Measurements from ENCODE around the gene CCDC201.
"Not testable (repeated sequence)": the region's sequence is repeated elsewhere in the genome, so short reads cannot be mapped to it uniquely, and the experiment has no call there.

CCDC201 gene

DNA sequence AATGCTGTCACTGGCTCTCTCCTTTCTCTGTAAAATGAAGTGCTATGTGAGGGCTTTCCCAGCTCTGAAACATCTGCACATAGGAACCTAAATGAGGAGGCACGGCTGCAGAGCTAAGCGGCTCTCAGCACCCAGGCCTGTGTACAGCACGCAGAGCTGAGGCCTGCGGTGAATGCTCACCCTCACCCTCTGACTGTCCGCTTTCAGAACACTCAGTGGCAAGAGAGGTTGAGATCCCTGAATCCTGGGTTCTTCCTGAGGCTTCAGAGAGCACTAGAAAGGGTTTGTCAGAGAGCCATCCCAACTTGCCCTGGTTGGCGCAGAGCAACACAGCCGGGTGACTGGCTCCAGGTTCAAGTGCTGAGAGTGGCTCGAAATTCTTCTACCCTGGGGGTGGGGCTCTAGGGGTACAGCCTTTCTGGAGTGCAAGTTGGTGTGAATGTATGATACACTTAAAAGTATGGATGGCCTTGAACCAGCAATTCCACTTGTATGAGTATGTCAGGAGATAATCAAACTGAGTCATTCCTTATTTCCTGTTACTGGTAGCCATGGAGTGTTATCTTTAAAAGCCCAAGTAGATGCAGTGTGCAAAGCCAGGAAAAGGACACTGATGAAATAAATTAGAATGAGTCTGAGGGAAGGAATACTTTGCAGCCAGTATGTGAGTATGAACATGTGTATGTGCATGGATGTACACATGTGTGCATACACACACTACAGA is 1.7 kb upstream of the CCDC201 start:
- DNase-seq (ENCODE audit: low spot score): no peak

DNA sequence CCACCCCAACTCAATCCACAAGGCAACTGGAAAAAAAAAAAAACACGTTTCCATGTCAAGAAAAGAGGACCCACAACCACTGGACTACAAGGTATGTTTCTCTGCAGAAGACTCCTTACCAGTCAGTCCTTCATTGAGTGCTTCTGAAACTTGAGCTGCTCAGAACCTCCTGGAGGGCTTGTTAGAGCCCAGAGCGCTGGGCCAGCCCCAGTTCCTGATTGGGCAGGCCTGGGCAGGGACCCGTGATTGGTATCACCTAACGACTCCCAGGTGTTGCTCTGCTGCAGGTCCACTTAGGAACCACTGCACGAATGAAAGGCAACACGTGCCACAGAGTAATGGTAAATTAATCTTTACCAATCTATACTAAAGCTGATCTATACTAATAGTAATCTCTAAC is 473 bp upstream of the CCDC201 start:
- no peak for DNase-seq (ENCODE audit: low spot score)

DNA sequence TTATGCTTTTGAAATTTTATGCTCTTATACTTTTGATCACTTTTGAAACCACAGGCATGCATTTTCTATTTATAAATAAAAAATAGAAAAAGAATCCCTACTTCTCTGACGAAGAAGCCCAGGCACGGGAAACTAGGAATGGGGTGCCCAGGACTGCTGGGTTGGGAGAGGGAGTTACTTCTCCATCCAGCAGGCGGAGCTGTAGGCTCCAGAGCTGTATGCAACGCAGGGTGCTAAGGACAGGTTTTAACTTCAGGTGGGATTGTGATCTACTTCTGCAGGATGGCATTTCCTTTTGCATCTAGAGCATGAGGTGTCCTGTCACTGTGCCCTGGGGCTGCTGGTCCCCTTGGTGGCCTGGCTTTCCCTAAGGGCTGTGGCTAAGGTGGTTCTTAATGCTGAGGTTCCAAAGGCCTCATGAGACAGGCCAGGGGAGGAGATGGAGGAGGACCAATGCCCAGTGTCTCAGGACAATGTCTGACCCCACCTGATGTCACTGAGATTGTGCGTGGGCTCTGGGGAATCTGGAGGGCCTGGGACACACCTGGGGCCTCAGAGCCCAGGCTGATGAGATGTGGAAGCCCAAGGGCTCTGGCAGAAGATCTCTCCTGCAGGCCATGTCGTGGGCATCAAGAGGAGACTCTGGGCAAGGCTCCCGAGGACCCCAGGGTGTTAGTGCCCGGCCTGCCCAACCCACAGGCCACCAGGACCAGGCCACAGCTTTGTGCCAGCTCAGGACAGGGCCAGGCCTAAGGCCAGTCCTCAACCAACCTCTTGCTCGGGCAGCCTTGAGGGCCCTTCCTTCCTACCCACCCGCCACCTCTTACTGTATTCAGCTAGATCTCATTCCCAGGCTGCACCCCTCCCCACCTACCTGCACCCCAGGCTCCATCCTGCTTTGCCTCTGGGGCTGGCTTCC is 507 bp downstream of the CCDC201 start:
- no peak for DNase-seq (ENCODE audit: low spot score)

DNA sequence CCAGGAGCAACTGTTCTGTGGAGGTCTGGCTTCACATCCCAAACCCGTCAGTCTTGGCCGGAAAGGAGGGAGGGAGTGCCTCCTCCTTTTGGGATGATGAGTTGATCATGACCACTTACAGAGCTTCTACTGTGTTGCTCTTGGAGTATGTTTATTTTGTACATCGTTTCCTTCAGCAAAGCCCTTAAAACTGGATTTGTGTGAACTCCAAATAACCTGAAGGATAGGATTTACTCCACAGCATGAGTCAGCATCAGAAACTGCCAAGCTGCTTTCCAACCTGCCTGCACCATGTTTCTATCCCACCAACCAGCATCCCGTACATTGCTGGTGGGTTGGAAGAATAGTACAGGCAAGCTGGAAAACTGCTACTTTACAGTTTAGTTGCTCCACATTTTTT is 3.5 kb downstream of the CCDC201 start:
- DNase-seq (ENCODE audit: low spot score): no peak

GRCh38 chr7:45867471-45867870 is 5.4 kb downstream of the CCDC201 start:
- DNase-seq (ENCODE audit: low spot score): no peak

DNA sequence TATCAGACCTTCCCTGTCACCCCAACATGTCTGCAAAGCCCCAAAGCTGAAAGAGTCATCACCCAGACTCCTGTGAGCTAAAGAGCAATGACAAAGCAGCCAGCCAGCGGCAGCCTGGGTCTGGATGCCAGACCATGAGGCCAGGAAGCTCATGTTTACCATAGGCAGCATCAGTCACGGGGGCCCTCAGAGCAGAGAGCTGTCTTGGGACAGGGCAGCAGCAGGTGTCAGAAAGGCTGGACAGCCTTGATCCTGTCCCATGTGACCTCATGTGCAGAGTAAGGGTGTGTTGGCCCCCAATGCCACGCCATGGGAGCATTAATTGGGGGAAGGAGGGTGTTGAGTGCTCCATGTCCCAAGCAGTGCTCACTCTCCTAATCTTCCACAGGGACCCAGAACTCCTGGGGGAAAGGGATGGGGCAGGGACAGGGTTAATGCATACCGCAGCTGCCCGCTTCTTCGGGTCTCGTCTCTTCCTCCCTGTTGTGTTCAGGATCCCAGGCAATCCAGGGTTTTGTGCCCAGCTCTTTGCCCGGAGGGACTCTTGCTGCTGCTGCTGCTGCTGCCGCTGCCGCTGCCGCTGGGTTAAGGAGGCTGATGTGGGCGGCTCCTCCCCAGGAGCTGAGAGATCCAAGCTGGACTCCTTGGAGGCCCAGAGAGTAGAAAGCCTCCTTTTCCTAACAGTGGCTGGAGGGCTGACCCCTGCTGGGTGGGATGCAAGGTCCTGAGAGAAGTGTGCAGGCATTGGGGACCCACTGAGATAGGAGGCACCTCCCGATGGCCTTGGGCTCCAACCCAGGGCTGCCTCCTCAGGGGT is 7.1 kb downstream of the CCDC201 start:
- no peak for DNase-seq (ENCODE audit: low spot score)

- DNase-seq (ENCODE audit: low spot score): no peak
Observed at GRCh38 chr7:45863715-45864114, 9.2 kb downstream of the CCDC201 start.

GRCh38 chr7:45856888-45857287 is 16.0 kb downstream of the CCDC201 start:
- not testable (repeated sequence) for DNase-seq (ENCODE audit: low spot score)

DNA sequence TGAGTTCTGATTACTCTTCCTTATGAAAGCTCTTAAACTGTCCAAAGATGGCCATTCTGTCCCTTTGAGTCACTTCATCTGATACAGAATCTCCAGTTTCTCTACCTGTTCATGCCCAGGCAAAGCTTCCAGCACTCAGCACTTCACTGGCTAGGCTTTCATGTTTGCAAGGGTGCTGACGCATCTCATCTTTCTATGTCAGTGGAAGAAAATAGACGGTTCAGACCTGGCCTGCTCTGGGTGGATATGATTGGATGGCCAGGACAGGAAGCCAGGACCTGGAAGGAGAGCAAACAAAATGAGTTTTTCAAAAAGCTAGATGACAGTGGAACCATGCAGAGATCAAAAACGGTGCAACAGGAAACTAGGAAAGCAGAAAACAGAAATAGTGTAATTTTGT is 17.2 kb downstream of the CCDC201 start:
- DNase-seq (ENCODE audit: low spot score): not testable (repeated sequence)

DNA sequence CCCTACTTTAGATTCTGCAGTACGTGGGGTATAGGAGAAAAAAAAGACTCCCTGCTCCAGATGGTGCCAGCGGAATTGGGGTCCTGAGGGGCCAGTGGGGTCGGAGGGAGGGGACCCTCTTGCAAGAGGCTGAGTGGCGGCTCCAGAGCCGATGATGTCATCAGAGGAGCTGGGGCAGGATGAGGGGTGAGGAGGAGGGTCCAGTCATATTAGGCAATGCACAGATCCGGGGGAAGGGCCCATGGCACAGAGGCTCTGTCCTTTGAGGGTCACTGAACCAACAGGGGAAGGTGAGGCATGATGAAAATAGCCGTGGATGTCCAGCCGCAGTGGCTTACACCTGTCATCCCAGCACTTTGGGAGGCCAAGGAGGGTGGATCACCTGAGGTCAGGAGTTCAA is 19.4 kb downstream of the CCDC201 start:
- DNase-seq (ENCODE audit: low spot score): not testable (repeated sequence)

DNA sequence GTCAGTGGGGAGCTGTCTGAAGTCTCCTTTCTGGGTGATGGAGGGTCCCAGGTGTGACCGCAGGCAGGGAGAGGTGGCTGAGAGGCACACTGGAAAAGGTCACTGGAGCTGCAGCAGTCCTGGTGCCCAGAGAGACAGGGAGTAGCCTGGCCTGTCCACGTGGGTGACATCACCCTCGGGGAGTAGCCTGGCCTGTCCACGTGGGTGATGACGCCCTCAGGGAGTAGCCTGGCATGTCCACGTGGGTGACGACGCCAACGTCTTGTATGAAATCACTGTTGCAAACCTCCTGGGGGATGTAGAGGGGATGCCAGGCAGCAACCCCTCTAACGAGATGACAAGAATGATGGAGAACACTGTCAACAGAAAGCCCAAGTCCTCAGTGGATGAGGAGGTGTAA is 19.9 kb downstream of the CCDC201 start:
- not testable (repeated sequence) for DNase-seq (ENCODE audit: low spot score)

GRCh38 chr7:45848734-45849133 is 24.1 kb downstream of the CCDC201 start:
- not testable (repeated sequence) for DNase-seq (ENCODE audit: low spot score)

- not testable (repeated sequence) for DNase-seq (ENCODE audit: low spot score)
Observed at GRCh38 chr7:45846536-45846935, 26.3 kb downstream of the CCDC201 start.

GRCh38 chr7:45841926-45842717 is 30.8 kb downstream of the CCDC201 start:
- DNase-seq (ENCODE audit: low spot score): not testable (repeated sequence)

GRCh38 chr7:45838852-45839251 is 34.0 kb downstream of the CCDC201 start:
- not testable (repeated sequence) for DNase-seq (ENCODE audit: low spot score)

DNA sequence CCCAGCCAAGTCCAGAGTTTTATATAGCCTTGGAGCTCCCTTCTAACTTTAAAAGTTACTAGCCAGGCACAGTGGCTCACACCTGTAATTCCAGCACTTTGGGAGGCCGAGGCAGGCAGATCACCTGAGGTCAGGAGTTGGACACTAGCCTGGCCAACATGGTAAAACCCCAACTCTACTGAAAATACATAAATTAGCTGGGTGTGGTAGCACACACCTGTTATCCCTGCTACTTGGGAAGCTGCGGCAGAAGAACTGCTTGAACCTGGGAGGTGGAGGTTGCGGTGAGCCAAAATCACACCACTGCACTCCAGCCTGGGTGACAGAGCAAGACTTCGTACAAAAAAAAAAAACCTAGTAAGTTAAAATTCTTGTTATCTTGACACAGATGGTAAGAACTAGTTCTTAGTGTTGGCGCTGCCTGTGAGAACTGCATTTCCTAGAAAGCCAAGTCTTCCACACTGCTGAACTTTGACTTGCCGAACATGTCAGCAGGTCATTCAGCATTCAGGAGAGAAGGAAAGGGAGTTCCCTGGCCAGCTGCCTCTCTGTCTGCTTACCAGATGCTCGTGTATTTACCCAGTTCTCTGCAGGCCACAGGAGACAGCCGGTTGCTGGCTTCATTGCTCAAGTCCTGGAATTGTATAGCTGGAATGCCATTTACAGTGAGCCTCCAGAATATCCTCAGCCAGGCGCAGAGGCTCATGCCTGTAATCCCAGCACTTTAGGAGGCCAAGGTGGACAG is 40.3 kb downstream of the CCDC201 start:
- DNase-seq (ENCODE audit: low spot score): not testable (repeated sequence)

DNA sequence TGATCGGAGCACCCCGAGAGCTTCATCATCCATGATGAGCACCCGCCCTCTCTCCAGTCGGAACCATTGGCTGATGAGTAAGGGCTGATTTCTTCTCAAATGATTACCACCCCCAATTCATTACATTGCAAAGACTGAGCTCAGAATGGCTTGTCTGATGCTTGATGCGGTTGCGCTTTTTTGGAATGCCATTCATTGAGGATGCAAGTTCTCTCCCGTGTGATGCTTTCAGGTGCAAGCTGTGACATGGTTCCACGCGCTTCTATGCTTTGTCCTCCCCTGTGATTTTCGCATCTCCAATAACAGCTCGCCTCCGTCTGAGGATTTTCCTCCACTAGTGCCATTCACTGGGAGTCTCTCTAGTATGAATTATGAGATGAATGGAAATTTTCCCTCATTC is 43.0 kb downstream of the CCDC201 start:
- not testable (repeated sequence) for DNase-seq (ENCODE audit: low spot score)

- not testable (repeated sequence) for DNase-seq (ENCODE audit: low spot score)
Observed at GRCh38 chr7:45827731-45828130, 45.2 kb downstream of the CCDC201 start.

- DNase-seq (ENCODE audit: low spot score): not testable (repeated sequence)
Observed at GRCh38 chr7:45826550-45826949, 46.3 kb downstream of the CCDC201 start.

DNA sequence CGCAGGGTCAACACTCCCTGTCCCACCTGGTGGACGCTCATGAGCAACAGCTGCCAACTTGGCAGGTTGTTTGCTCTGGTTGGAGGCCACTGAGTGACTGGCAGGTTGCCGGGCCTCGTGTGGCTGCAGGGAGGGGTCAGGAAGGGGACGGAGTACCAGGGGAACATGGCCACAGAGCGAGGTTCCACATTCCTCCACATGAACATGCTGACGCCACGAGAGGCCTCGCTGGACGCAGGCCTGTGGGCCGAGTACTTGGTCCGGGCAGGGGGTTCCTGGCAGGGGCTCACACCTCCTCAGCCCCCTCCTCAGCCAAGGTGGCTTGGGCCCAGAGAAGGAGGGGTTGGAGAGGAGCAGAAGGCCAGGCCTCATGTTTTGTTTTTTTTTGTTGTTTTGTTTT is 54.1 kb downstream of the CCDC201 start:
- not testable (repeated sequence) for DNase-seq (ENCODE audit: low spot score)
